Mesenchymal stem cell (in vitro differentiated cells and primary cell): Measurements from ENCODE around the gene ABHD17C.
"Not testable (repeated sequence)": the region's sequence is repeated elsewhere in the genome, so short reads cannot be mapped to it uniquely, and the experiment has no call there.

Experiments
- DNase-seq: peaks from one replicate; pipeline ENCODE4 v3.0.0-alpha.2; 2013
- H2AFZ ChIP-seq: one replicate; pipeline ENCODE4 v1.6.1; 2013; ENCODE audit warnings: low read depth, mild to moderate bottlenecking, control low read depth, inconsistent platforms, low read length, moderate library complexity
- H2AK5ac ChIP-seq: 2 replicates; pipeline ENCODE4 v1.6.1; 2013; ENCODE audit warnings: low read length, moderate library complexity, mild to moderate bottlenecking, inconsistent platforms; ENCODE audit not compliant: severe bottlenecking
- H2BK120ac ChIP-seq: one replicate; pipeline ENCODE4 v1.6.1; 2013; ENCODE audit warnings: low read depth, mild to moderate bottlenecking, inconsistent platforms, low read length, moderate library complexity
- H2BK12ac ChIP-seq, 2 experiments: one replicate each; pipeline ENCODE4 v1.6.1; 2013; ENCODE audit warnings: inconsistent platforms in 2 of 2, low read length in 2 of 2, mild to moderate bottlenecking in 2 of 2, moderate library complexity in 2 of 2, control low read depth in 1 of 2
- H2BK15ac ChIP-seq: one replicate; pipeline ENCODE4 v1.6.1; 2013; ENCODE audit warnings: mild to moderate bottlenecking, low read depth, inconsistent platforms; ENCODE audit not compliant: poor library complexity, severe bottlenecking
- H2BK5ac ChIP-seq: 2 replicates; pipeline ENCODE4 v1.6.1; 2013; ENCODE audit warnings: low read depth, mild to moderate bottlenecking, low read length, control low read depth, inconsistent platforms; ENCODE audit not compliant: poor library complexity, severe bottlenecking
- H3K14ac ChIP-seq, 2 experiments: one replicate each; pipeline ENCODE4 v1.6.1; 2013; ENCODE audit warnings: inconsistent platforms in 2 of 2, low read length in 2 of 2, control low read depth in 1 of 2, mild to moderate bottlenecking in 1 of 2, moderate library complexity in 1 of 2
- H3K18ac ChIP-seq, 2 experiments: one replicate each; pipeline ENCODE4 v1.6.1; 2013; ENCODE audit warnings: inconsistent platforms in 2 of 2, low read length in 2 of 2, control low read depth in 1 of 2, low read depth in 1 of 2, mild to moderate bottlenecking in 1 of 2
- H3K23ac ChIP-seq, 2 experiments: one replicate each; pipeline ENCODE4 v1.6.1; 2013; ENCODE audit warnings: inconsistent platforms in 2 of 2, low read length in 2 of 2, mild to moderate bottlenecking in 2 of 2, moderate library complexity in 2 of 2, control low read depth in 1 of 2
- H3K27ac ChIP-seq: 2 replicates; pipeline ENCODE4 v1.5.1; 2013; ENCODE audit warnings: mild to moderate bottlenecking, moderate library complexity, low read length, control low read depth, inconsistent platforms; ENCODE audit not compliant: poor library complexity, severe bottlenecking
- H3K27me3 ChIP-seq, 2 experiments: 2 replicates each; pipeline versions ENCODE4 v1.6.1 to v1.7.0; 2013; ENCODE audit warnings: low read length in 2 of 2, mild to moderate bottlenecking in 2 of 2, moderate library complexity in 2 of 2, control low read depth in 1 of 2, inconsistent platforms in 1 of 2; ENCODE audit not compliant: control insufficient read depth in 1 of 2, insufficient read depth in 1 of 2
- H3K36me3 ChIP-seq, 2 experiments: 2 replicates each; pipeline versions ENCODE4 v1.6.1 to v1.7.0; 2013; ENCODE audit warnings: low read length in 2 of 2, control low read depth in 1 of 2, inconsistent platforms in 1 of 2, low read depth in 1 of 2, mild to moderate bottlenecking in 1 of 2; ENCODE audit not compliant: insufficient read depth in 2 of 2, control insufficient read depth in 1 of 2
- H3K4ac ChIP-seq, 2 experiments: one replicate each; pipeline ENCODE4 v1.6.1; 2013; ENCODE audit warnings: inconsistent platforms in 2 of 2, low read length in 2 of 2, mild to moderate bottlenecking in 2 of 2, moderate library complexity in 2 of 2, control low read depth in 1 of 2, low read depth in 1 of 2
- H3K4me1 ChIP-seq: 2 replicates; pipeline ENCODE4 v1.6.1; 2013; ENCODE audit warnings: low read depth, low read length, control low read depth; ENCODE audit not compliant: control insufficient read depth, insufficient read depth
- H3K4me2 ChIP-seq: 2 replicates; pipeline ENCODE4 v1.6.1; 2013; ENCODE audit warnings: low read length, mild to moderate bottlenecking, inconsistent platforms; ENCODE audit not compliant: poor library complexity, severe bottlenecking
- H3K4me3 ChIP-seq, 2 experiments: 2 replicates each; pipeline versions ENCODE4 v1.5.1 to v1.7.0; 2013; ENCODE audit warnings: low read length in 2 of 2, mild to moderate bottlenecking in 2 of 2, control low read depth in 1 of 2, low read depth in 1 of 2; ENCODE audit not compliant: insufficient read depth in 1 of 2
- H3K79me1 ChIP-seq: replicated peaks from 2 replicates; pipeline ENCODE4 v1.6.1; 2013; ENCODE audit warnings: mild to moderate bottlenecking, control low read depth, low read length, inconsistent platforms; ENCODE audit not compliant: poor library complexity, severe bottlenecking
- H3K9ac ChIP-seq: 2 replicates; pipeline ENCODE4 v1.7.0; 2013; ENCODE audit warnings: mild to moderate bottlenecking, low read length, moderate library complexity
- H3K9me3 ChIP-seq: 2 replicates; pipeline ENCODE4 v1.7.0; 2013; ENCODE audit warnings: mild to moderate bottlenecking, low read length; ENCODE audit not compliant: control insufficient read depth
- H4K8ac ChIP-seq: one replicate; pipeline ENCODE4 v1.6.1; 2013; ENCODE audit warnings: inconsistent platforms, mild to moderate bottlenecking, low read length, moderate library complexity
- H4K91ac ChIP-seq: one replicate; pipeline ENCODE4 v1.6.1; 2013; ENCODE audit warnings: mild to moderate bottlenecking, low read length, inconsistent platforms
- WGBS: methylation state at CpG from one replicate; pipeline ENCODE4 v1.1.7; 2013; ENCODE audit warnings: mixed read lengths; 5-methylcytosine and 5-hydroxymethylcytosine counted together

Gene ABHD17C

DNA sequence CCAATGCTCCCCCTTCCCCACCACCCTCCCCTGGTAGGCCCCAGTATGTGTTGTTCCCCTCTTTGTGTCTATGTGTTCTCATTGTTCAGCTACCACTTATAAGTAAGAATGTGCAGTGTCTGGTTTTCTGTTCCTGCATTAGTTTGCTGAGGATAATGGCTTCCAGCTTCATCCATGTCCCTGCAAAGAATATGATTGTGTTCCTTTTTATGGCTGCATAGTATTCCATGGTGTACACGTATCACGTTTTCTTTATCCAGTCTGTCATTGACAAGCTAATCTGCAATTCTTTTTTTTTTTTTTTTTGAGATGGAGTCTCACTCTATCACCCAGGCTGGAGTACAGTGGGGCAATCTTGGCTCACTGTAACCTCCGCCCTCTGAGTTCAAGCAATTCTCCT, 68.1 kb downstream of the ABHD17C start:
- H3K27me3 ChIP-seq, result not testable (repeated sequence)

DNA sequence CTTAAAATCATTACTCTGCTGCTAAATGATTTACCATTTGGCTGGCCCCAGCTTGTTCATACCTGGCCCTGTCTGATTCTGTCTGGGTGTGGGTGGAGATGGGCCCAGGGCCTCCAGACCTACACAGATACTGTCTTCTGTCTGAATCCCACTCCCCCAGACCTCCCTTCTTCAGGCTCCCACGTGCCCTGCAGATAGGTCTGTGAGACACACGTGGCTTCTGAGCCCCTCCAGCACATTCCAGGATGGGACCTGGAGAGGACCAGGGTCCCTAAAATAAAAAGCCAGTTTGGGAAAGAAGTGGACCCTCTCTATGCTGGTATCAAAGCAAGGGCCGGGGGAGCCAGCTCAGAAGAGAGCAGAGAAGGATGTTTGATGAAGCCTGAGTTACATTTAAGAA, 69.4 kb downstream of the ABHD17C start:
- Histone ChIP-seq H3K4ac (no peak overlapping the region), H3K18ac (no peak overlapping the region), H3K27me3 (no peaks in the 10 kb centered on the region), H4K8ac (no peak overlapping the region), H2BK5ac (no peak overlapping the region), H2BK15ac (no peak overlapping the region), H3K23ac (no peak overlapping the region), H2BK12ac (no peak overlapping the region), H4K91ac (no peak overlapping the region), H3K36me3 (no peaks in the 10 kb centered on the region), H3K4me3 (no peak overlapping the region), H2BK120ac (no peak overlapping the region), H3K14ac (no peak overlapping the region), H3K9me3 (no peaks in the 10 kb centered on the region), H2AFZ (no peak overlapping the region), H3K9ac (no peak overlapping the region), H3K79me1 (no peaks in the 10 kb centered on the region), H2AK5ac (no peak overlapping the region), H3K4me1 (no peaks in the 10 kb centered on the region), H3K4me2 (no peak overlapping the region), H3K27ac (no peak overlapping the region)
- WGBS, result 81% methylated on average over 3 of the region's 3 CpGs
- no peak for DNase-seq

More for the DNA sequence above, 68.1 kb downstream of the ABHD17C start:
- H4K8ac ChIP-seq, H2AK5ac ChIP-seq, H2BK15ac ChIP-seq, DNase-seq, H2BK5ac ChIP-seq, H3K4ac ChIP-seq, H3K9ac ChIP-seq, H3K23ac ChIP-seq, H4K91ac ChIP-seq, H3K36me3 ChIP-seq, H2BK120ac ChIP-seq, H3K18ac ChIP-seq, H2BK12ac ChIP-seq, H3K4me3 ChIP-seq, H2AFZ ChIP-seq, H3K27ac ChIP-seq, H3K4me2 ChIP-seq, H3K14ac ChIP-seq, H3K9me3 ChIP-seq, H3K79me1 ChIP-seq, H3K4me1 ChIP-seq: not testable (repeated sequence)
- WGBS, result 100% methylated on average over 2 of the region's 3 CpGs

DNA sequence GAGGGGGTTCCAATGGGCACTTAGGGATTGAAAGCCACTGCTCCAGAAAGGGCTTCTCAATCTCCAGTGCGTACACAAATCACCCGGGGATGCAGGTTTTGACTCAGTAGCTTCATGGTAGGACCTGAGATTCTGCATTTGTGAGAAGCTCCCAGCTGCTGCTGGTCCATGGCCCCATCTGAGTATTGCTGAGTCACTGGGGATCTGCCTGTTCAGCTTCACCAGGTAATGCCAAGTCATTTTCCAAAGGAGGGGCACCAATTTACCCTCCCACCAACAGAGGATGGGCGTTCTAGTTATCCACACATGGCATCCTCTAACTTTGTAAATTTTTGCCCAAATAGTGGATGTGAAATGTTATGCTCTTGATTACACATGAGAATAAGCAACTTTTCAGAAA, 71.2 kb downstream of the ABHD17C start:
- no peak overlapping the region for H3K14ac ChIP-seq
- H2BK12ac ChIP-seq, result no peak overlapping the region
- DNase-seq, result no peak
- H2AFZ ChIP-seq, result no peak overlapping the region
- no peak overlapping the region for H3K27ac ChIP-seq
- no peak overlapping the region for H3K9ac ChIP-seq
- no peak overlapping the region for H2AK5ac ChIP-seq
- no peak overlapping the region for H4K8ac ChIP-seq
- no peaks in the 10 kb centered on the region for H3K36me3 ChIP-seq
- H3K18ac ChIP-seq, result no peak overlapping the region
- H3K79me1 ChIP-seq, result no peaks in the 10 kb centered on the region
- no peaks in the 10 kb centered on the region for H3K27me3 ChIP-seq
- H4K91ac ChIP-seq, result no peak overlapping the region
- no peak overlapping the region for H3K4me2 ChIP-seq
- H2BK5ac ChIP-seq, result peak overlapping the region; percentile 44
- 100% methylated on average over 2 of the region's 3 CpGs for WGBS
- H2BK15ac ChIP-seq, result no peak overlapping the region
- no peak overlapping the region for H3K23ac ChIP-seq
- no peak overlapping the region for H3K4me3 ChIP-seq
- H3K4me1 ChIP-seq, result no peaks in the 10 kb centered on the region
- no peak overlapping the region for H3K4ac ChIP-seq
- no peak overlapping the region for H2BK120ac ChIP-seq
- no peaks in the 10 kb centered on the region for H3K9me3 ChIP-seq

DNA sequence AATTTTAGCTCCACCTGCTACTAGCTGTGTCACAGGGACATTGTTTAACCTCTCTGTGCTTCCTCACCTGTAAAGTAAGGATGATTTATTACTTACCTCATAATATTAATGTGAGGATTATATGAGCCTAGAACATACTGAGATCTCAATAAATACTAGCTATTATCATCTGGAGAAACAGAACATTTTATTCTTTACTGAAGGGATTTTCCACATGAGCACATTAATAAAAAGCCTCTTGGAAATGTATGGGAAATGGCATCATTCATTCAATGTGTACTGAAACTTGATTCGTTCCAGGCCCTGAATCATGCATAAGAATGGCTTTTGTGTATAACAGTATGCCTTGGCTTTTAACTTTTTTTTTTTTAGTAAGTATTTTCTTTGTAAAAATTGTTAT, 73.0 kb downstream of the ABHD17C start:
- H4K91ac ChIP-seq, result no peak overlapping the region
- no peak overlapping the region for H2BK12ac ChIP-seq
- no peak overlapping the region for H4K8ac ChIP-seq
- WGBS, result 100% methylated on average over 1 of the region's 1 CpG
- no peak overlapping the region for H3K9ac ChIP-seq
- H3K4ac ChIP-seq, result no peak overlapping the region
- no peak overlapping the region for H3K18ac ChIP-seq
- H2BK120ac ChIP-seq, result no peak overlapping the region
- no peak overlapping the region for H2AFZ ChIP-seq
- no peak overlapping the region for H3K27ac ChIP-seq
- no peak overlapping the region for H3K4me3 ChIP-seq
- no peak overlapping the region for H3K14ac ChIP-seq
- H2AK5ac ChIP-seq, result no peak overlapping the region
- no peak overlapping the region for H3K23ac ChIP-seq
- no peak overlapping the region for H3K4me2 ChIP-seq
- H3K27me3 ChIP-seq, result no peaks in the 10 kb centered on the region
- H3K36me3 ChIP-seq, result no peaks in the 10 kb centered on the region
- no peaks in the 10 kb centered on the region for H3K4me1 ChIP-seq
- H2BK15ac ChIP-seq, result no peak overlapping the region
- H3K9me3 ChIP-seq, result no peaks in the 10 kb centered on the region
- no peaks in the 10 kb centered on the region for H3K79me1 ChIP-seq
- H2BK5ac ChIP-seq, result no peak overlapping the region
- DNase-seq, result no peak
